NCI-H82 (cell line): ENCODE results near the gene UCK2.
A peak's percentile ranks its signal among the peaks of the same experiment; 100 is the strongest.

Source experiments
- DNase-seq: peaks from one replicate; lab custom pipeline; 2025; lab: John Stamatoyannopoulos, UW

UCK2 gene

DNA sequence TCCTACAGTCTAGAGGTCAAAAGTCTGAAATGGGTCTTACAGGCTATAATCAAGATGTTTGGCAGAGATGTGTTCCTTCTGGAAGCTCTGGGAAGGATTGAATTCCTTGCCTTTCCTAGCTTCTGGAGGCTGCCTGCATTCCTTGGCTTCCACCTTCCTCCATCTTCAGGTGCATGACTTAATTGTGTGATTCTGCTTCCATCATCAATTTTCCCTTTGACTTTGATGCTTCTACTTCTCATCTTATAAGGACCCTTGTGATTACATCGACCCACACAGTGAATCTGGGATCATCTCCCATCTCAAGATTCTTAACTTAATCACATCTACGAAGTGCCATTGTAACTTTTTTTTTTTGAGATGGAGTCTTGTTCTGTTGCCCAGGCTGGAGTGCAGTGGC lies 111.4 kb downstream of the UCK2 start:
- no peak for DNase-seq

DNA sequence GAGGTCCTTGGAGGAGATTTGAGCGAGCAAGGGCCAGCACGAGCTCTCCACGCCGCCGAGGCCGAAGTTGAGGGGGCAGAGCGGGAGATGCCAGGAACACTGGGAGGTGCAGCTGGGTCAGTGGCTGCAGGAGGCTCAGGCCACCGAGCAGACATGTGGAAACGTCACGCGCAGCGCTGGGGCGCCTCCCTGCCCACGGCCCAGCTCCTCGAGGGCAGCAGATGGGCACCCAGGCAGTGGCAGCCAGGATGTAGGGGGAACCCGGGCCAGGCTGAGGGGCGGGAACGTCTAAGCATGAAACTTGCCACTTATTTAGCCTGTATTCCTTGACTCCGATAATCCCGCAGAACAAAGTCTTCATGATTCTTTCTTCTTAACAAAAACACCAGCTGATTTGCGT lies 114.1 kb downstream of the UCK2 start:
- no peak for DNase-seq

DNA sequence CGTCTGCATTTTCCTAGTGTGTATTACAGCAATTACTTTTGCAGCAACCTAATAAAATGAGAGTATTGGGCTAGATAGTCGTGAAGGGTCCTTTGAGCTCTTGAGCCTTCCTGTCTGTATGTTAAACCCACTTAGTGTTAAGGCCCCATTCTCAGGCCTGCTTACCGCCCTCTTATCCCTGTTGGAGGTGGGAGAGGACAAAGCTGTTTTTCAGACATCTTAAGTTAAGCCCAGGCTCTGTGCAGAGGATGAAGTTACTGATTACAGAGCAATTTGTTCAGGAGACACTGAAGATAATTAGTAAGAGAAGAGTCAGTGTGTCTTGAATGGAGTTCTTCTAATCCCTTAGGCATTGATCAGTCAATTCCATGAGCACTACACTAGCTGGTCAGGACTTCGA lies 114.6 kb downstream of the UCK2 start:
- peak; percentile 95 for DNase-seq

DNA sequence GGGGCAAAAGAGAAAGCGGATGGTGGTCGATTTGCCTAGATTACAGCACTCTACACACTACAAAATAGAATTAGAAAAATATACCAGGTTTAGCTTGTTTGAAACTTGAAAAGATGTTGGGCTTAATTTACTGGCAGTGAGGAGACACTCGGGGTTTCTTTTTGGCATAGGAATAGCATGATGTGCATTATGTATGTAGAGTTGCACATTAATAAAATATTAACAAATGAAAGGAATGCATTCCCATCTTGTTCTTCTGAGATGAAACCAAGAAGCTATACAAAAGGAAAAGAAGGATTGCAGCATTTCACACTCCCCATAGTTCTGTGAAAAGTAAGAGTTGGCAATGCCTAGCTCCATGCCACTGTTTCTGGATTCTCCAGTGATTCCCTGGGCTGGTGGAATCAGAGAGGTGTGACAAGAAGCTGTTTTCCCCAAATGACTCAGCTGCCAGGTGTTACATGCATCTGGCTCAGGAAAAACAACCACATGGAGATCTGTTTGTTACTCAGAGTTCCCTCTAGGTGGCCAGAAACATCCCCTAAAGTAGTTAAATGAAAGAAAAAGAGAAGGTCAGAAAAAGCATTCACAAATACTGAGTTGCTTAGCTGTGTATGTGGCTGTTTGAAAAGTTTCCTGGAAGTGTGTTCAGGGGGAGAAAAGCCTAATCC lies 115.6 kb downstream of the UCK2 start:
- peak; percentile 48 for DNase-seq

DNA sequence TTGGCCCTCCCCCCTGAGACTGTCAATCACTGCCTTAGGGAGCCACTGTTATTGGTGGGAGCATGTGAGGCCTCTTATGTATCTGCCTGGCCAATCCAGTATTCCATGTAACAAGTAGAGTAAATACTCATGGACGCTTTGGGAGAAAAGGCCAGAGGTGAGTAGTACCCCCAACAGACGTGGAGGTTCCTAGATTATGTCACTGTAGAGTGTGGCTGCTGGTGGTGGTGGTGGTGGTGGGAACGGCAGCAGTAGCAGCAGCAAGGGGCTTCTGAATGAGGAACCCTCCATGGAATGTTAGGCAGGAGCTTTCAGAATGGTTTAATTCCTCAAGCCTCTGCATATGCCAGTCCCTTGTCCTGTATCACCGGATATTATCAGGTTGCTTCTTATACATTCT lies 118.5 kb downstream of the UCK2 start:
- DNase-seq: no peak

DNA sequence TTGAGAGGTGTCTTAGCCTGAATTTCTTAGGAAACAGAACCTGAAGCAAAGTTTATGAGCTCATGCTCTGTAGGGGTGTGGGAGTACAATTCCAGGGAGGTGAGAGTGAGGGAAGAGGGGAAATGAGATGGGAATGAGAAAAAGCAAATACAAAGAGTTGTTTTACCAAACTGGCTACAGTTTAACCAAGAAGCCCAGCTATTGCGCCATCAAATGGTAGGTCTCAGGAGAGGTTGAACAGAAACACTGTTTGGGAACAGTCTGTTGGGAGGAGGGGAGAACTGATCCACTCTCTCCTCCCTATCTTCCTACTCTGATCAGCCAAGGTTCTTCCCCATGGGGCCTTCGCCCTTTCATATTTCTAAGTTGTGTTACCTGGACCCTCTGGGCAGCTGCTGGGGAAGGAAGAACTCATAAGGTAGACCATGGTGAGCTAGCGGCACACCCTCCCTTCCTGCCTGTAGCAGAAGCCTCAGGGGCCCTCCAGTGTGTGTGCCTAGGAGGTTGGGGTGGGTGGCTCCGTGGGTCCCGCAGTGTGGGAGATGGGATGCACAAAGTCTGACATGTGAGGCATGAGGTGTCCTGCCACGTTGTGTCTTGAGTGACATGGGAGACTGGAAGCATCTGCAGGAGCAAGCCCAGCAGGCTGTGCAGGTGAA lies 120.5 kb downstream of the UCK2 start:
- no peak for DNase-seq

DNA sequence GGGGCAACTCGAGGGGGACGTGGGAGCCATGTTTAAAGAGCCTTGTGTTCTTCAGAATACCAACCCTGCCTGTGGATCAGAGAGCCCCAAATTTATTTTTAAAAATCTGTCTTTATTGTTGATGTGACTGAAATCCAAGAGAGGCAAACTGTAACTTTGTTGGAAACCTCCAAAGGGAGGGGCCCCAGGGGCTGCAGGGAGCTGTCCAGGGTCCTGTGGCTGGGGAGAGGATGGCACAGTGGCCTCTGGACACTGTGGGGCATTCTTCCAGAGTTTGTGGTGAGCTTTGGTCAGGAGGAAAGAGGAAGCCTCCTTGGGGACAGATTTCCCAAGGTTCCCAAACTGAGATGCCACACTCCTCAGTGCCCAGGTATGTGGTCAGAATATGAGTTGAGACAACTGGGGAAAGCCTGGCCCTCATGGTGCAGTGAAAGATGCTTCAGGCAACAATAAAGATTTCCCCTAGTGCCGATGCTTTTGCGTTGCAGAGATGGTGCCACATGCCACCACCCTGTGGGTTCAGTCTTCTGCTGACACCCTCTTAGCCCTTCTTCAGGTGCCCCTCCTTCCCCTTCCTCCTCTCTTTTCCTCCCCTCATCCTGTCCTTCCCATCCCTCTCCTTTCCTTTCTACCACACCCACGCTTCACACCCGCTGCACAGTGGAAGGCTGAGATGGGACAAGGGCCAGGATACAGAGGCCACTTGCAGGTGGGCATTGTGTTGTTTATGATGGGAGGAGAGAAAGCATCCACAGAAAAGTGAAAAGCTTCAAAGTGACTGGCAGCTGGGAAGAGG lies 122.1 kb downstream of the UCK2 start:
- DNase-seq: no peak

DNA sequence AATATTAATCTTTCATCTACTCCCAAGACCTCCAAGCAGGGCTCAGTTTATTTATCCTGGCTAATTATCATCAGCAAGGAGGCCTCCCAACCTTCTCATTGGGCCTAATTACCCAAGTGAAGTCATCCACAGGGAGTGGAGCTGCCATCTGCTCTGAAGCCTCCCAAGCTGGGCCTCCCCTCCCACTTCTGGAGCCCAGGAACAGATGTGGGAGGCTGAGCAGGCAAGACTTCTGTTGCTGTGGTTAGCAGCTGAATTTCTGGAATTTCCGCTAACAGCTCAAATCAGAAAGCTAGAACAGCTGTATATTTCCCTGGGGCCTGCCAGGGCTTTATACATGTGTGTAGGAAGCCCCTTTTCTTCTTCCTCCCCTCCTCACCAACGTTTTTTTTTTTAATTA lies 127.5 kb downstream of the UCK2 start:
- peak; percentile 94 for DNase-seq

DNA sequence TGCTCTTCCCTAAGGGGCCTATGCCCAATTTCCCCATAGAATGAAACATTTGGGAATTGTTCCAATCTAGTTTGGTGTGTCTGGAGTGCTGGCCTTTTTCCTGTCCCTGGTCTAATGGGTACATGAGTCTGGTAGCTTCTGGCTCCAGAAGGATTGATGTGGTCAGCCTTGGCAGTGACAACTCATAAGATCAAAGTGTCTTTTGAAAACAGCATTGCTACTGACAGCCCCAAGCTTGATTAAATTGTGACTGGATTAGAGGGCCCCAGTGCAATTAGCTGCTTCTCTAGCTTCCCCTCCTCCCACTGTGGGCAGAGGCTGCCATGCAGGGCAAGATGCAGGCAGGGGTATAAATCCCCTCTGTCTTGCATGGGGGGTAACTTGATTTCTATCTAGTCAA lies 130.9 kb downstream of the UCK2 start:
- DNase-seq: peak; percentile 75

DNA sequence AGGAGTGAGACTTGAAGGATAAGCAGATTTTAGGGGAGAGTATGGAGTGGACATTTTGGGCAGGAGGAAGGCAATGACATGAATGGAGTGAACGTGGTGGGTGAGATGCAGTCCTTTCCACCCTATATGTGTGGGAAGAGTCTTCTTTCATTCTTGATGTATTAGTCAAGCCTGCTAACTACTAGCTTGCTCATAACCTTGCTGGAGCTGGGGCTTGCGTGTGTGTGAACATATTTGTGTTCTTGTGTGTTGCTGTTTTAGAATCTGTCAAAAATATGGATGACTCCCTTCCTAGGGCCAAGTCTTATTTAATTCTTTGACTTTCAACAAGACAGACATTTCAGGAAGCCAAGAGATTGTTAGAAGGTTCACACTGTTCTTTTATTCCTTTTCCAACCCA lies 132.7 kb downstream of the UCK2 start:
- no peak for DNase-seq

DNA sequence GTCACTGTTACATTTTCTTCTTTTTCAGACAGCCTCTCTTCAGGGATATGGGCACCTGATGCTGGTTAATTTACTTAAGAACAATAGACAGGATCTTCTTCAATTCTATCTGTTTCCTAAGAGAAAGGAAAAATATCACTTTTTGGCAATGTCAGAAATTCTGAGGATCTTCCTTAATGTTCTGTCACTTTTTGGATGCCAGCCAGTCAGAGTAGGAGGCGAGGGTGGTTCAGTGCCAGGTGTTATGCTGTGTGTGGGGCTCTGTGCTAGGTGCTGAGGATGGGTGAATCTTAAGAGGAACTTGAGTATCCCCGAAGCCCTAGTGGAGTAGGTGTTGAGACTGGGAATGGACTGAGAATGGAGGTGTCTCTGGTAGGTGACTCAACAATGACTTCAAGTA lies 133.5 kb downstream of the UCK2 start:
- DNase-seq: no peak
